ENCODE results near the gene MOB3A. TPM values are rescaled to one million over a fixed set of nuclear protein-coding genes. Genes with fewer than 3 reads are reported as not detected.

The MOB3A gene
- total and polyA plus RNA-seq, 2 of the 8 experiments (the other 6 are each of a cell fraction or from before 2014, with no cell fraction given), result 9.2 to 9.6 TPM

- no peak overlapping the region for H4K5ac ChIP-seq (ENCODE audit: insufficient read length, low read depth, low read length)
- H3K23me2 ChIP-seq (ENCODE audit: low read depth, low read length), result no peaks in the 10 kb centered on the region
- no peak overlapping the region for H3K27ac ChIP-seq (ENCODE audit: low read depth, low read length)
- no peak overlapping the region for H2BK12ac ChIP-seq (ENCODE audit: low read depth, low read length)
- H3K4me2 ChIP-seq (ENCODE audit: insufficient read depth in 1 of 2, low read depth in 2 of 2, low read length in 2 of 2), result no peak overlapping the region
- H3K79me2 ChIP-seq (ENCODE audit: control insufficient read depth in 1 of 2, insufficient read depth in 2 of 2, low read length in 2 of 2), result no peaks in the 10 kb centered on the region
- no peak overlapping the region for H3K23ac ChIP-seq (ENCODE audit: insufficient read length)
- no peak overlapping the region for H2AK5ac ChIP-seq (ENCODE audit: low read depth, low read length)
- H3K9me3 ChIP-seq (ENCODE audit: insufficient read depth in 2 of 2, low read depth in 1 of 2, low read length in 1 of 2), result no peaks in the 10 kb centered on the region
- no peak overlapping the region for H3K14ac ChIP-seq (ENCODE audit: insufficient read length)
- H2BK120ac ChIP-seq (replicated peaks; ENCODE audit: low read depth, low read length), result no peak overlapping the region
- no peaks in the 10 kb centered on the region for H3K4me1 ChIP-seq (replicated peaks in 1 of 4; ENCODE audit: control insufficient read depth in 3 of 4, insufficient read depth in 4 of 4, low read length in 3 of 4)
- H2AFZ ChIP-seq (ENCODE audit: low read length), result no peak overlapping the region
- ChIA-PET CTCF (ENCODE audit: partially characterized antibody) (no interaction called here), POLR2A (ENCODE audit: partially characterized antibody) (no interaction called here)
- no peak overlapping the region for H2BK5ac ChIP-seq (ENCODE audit: low read depth, low read length)
- peaks cover 12 to 30% of the 10 kb centered on the region in 2 experiments for H4K20me1 ChIP-seq (replicated peaks in 1 of 2; ENCODE audit: control insufficient read depth in 1 of 2, insufficient read depth in 2 of 2, low read length in 2 of 2)
- H4K8ac ChIP-seq (ENCODE audit: extremely low read depth, insufficient read depth, low read length), result no peak overlapping the region
- peaks cover 68 to 89% (median 86%) of the 10 kb centered on the region in 4 experiments for H3K36me3 ChIP-seq (ENCODE audit: control insufficient read depth in 2 of 4, insufficient read depth in 4 of 4, low read length in 3 of 4)
- no peak overlapping the region for H2BK15ac ChIP-seq (ENCODE audit: low read length)
- H3K4ac ChIP-seq (replicated peaks; ENCODE audit: insufficient read length, low read depth, low read length), result no peak overlapping the region
- H4K91ac ChIP-seq (replicated peaks; ENCODE audit: insufficient read length, low read length), result no peak overlapping the region
- no peak overlapping the region for H3K56ac ChIP-seq (replicated peaks; ENCODE audit: insufficient read length, low read depth, low read length)
- no peak for TF ChIP-seq POU5F1 (IDR thresholded peaks at IDR 0.05; ENCODE audit: low read depth, low read length)
- no peak for TF ChIP-seq MAX (IDR thresholded peaks at IDR 0.05)
- no peak for TF ChIP-seq EGR1 (IDR thresholded peaks at IDR 0.05; ENCODE audit: borderline replicate concordance, low read depth, low read length)
- no peak for TF ChIP-seq SP2 (IDR thresholded peaks at IDR 0.05; ENCODE audit: low read length)
- no peak for TF ChIP-seq SAP30 (IDR thresholded peaks at IDR 0.05; ENCODE audit: insufficient read depth, insufficient replicate concordance, low read length)
- no peak for TF ChIP-seq YY1 (IDR thresholded peaks at IDR 0.05; ENCODE audit: low read depth, low read length)
- TF ChIP-seq SIN3A (conservative IDR thresholded peaks at IDR 0.05 in 1 of 2, IDR thresholded peaks at IDR 0.05 in 1 of 2; ENCODE audit: low read depth in 1 of 2, low read length in 2 of 2), result no peak
- no peak overlapping the region; the same call in 1 of the 2 replicates for H3K18ac ChIP-seq (ENCODE audit: extremely low read depth, low read length)
- WGBS, 2 experiments (ENCODE audit: extremely low coverage in 1 of 2, insufficient coverage in 1 of 2, insufficient read length in 1 of 2, insufficient replicate concordance in 2 of 2, low coverage in 1 of 2, low lambda C conversion rate in 2 of 2, missing lambda C conversion rate in 1 of 2), result 94% methylated on average over 18 of the region's 18 CpGs; no CpG with 5 or more reads in 1 of the 2 experiments
- peaks cover 4% of the 10 kb centered on the region for H3K79me1 ChIP-seq (ENCODE audit: low read depth, low read length)
- H3K27me3 ChIP-seq (replicated peaks in 1 of 4; ENCODE audit: control insufficient read depth in 3 of 4, extremely low read depth in 1 of 4, insufficient read depth in 3 of 4, low read length in 3 of 4), result no peaks in the 10 kb centered on the region
- DNase-seq (ENCODE audit: low read depth in 1 of 2, low spot score in 2 of 2) (no peak), FAIRE-seq (no peak)
- H3K9ac ChIP-seq (replicated peaks in 1 of 4; ENCODE audit: extremely low read depth in 1 of 4, low read depth in 3 of 4, low read length in 3 of 4), result no peak overlapping the region
- no peak overlapping the region for H3K4me3 ChIP-seq (ENCODE audit: extremely low read depth in 1 of 4, insufficient read depth in 2 of 4, low read depth in 3 of 4, low read length in 4 of 4)
- H2BK20ac ChIP-seq (ENCODE audit: low read length), result no peak overlapping the region
Measured at GRCh38 chr19:2118438-2118837, 22.3 kb upstream of the MOB3A start.

Measured in H1 (cell line).